Activated CD4-positive, alpha-beta T cell treated with anti-CD3 and anti-CD28 coated beads for 4 hours (primary cell): ENCODE data around the gene RNASE13.

Experiments
- DNase-seq, 2 donors: peaks; one replicate each; pipeline ENCODE4 v3.0.0-alpha.2; 2020

Gene RNASE13

GRCh38 chr14:21034707-21035106, at the start of gene RNASE13:
RNASE13 (minus strand) TSS chr14:21034807; CDS start chr14:21034288, 519 bp downstream.
- no peak for DNase-seq

- no peak for DNase-seq
Observed at GRCh38 chr14:21084396-21084795, 49.8 kb upstream of the RNASE13 start.

GRCh38 chr14:21083565-21084325, 49.1 kb upstream of the RNASE13 start:
- no peak for DNase-seq

GRCh38 chr14:21081521-21082142, 47.0 kb upstream of the RNASE13 start:
- DNase-seq, result no peak

- no peak for DNase-seq
Observed at GRCh38 chr14:21078726-21079125, 44.1 kb upstream of the RNASE13 start.

GRCh38 chr14:21078287-21078686, 43.7 kb upstream of the RNASE13 start:
- no peak for DNase-seq

GRCh38 chr14:21077672-21078071, 43.1 kb upstream of the RNASE13 start:
- DNase-seq, result no peak

GRCh38 chr14:21075719-21076437, 41.3 kb upstream of the RNASE13 start:
- DNase-seq, result no peak

- no peak for DNase-seq
Observed at GRCh38 chr14:21074398-21075272, 40.0 kb upstream of the RNASE13 start.

- no peak for DNase-seq
Observed at GRCh38 chr14:21073921-21074320, 39.3 kb upstream of the RNASE13 start.

- no peak for DNase-seq
Observed at GRCh38 chr14:21072781-21073339, 38.3 kb upstream of the RNASE13 start.

GRCh38 chr14:21072031-21072473, 37.4 kb upstream of the RNASE13 start:
- DNase-seq, result no peak

GRCh38 chr14:21071225-21072030, 36.8 kb upstream of the RNASE13 start:
- DNase-seq, result peak in 1 of 2 donors; percentile 36

- DNase-seq, result no peak
Observed at GRCh38 chr14:21070610-21071224, 36.1 kb upstream of the RNASE13 start.

- no peak for DNase-seq
Observed at GRCh38 chr14:21070083-21070609, 35.5 kb upstream of the RNASE13 start, which contains the start of gene ARHGEF40. ARHGEF40 (plus strand) TSS chr14:21070304; CDS start chr14:21070397, 93 bp downstream.

GRCh38 chr14:21069388-21070082, 34.9 kb upstream of the RNASE13 start:
- DNase-seq, result no peak

GRCh38 chr14:21068521-21069387, 34.1 kb upstream of the RNASE13 start:
- peak; percentile 44 to 53 for DNase-seq

GRCh38 chr14:21066882-21067502, 32.4 kb upstream of the RNASE13 start:
- no peak for DNase-seq
